K562 treated with DMSO at 1 percent for 48 hours (cell line): ENCODE data around the gene JHY. TPM values are rescaled to one million over a fixed set of nuclear protein-coding genes. Genes with fewer than 3 reads are reported as not detected.

Experiments
- total RNA-seq: library from RNA; unstranded; fragments of 300-600 nt; gene quantifications from 2 replicates; pipeline ENCODE4 v1.2.3, GENCODE V29; 2022; ENCODE audit warnings: low replicate concordance; ENCODE audit errors: extremely low read depth

JHY gene
- total RNA-seq: not detected in 2 replicates

GRCh38 chr11:122882189-122882856 lies at the start of gene JHY:
Gene JHY, plus strand, starts transcription at chr11:122882759. Its CDS starts 3,091 bp downstream, at chr11:122885850.

GRCh38 chr11:122981388-122982264 lies 99.1 kb downstream of the JHY start, which contains the start of gene BSX:
Gene BSX, minus strand, starts transcription at chr11:122981834. Its CDS starts 163 bp downstream, at chr11:122981671.

Other genes with a start within 250 kb of the JHY start
- not detected in 2 replicates for gene UBASH3B, start 227.0 kb upstream of the JHY start, total RNA-seq
- gene CRTAM, start 44.3 kb upstream of the JHY start, total RNA-seq: not detected in 2 replicates
- not detected in 2 replicates for gene BSX, start 99.1 kb downstream of the JHY start, total RNA-seq
- gene HSPA8, start 179.4 kb downstream of the JHY start, total RNA-seq: 659 and 1,915 TPM in 2 replicates